GM12878 (cell line): Measurements from ENCODE around the gene SLC1A5. TPM values are rescaled to one million over a fixed set of nuclear protein-coding genes. Genes with fewer than 3 reads are reported as not detected.

Experiments used
- ATF7 ChIP-seq: fragments of 450-650 bp; IDR thresholded peaks from 2 replicates; pipeline ENCODE4 v1.6.1; 2016; ENCODE audit warnings: low read depth, mild to moderate bottlenecking
- BACH1 ChIP-seq: fragments of 450-650 bp; IDR thresholded peaks from 2 replicates; pipeline ENCODE4 v1.6.1; 2017; ENCODE audit warnings: mild to moderate bottlenecking, borderline replicate concordance
- CHD1 ChIP-seq: IDR thresholded peaks from 2 replicates; pipeline ENCODE4 v1.6.1; 2012; ENCODE audit warnings: low read depth, low read length, improper control_type of control experiment
- CHD2 ChIP-seq: IDR thresholded peaks from 2 replicates; pipeline ENCODE4 v1.6.1; 2011; ENCODE audit warnings: low read depth, low read length, improper control_type of control experiment, borderline replicate concordance
- CHD4 ChIP-seq: fragments of 200-600 bp; sonication (generic); IDR thresholded peaks from 2 replicates; pipeline ENCODE4 v1.6.1; 2016; ENCODE audit warnings: mild to moderate bottlenecking
- ELK1 ChIP-seq: IDR thresholded peaks from 2 replicates; pipeline ENCODE4 v1.6.1; 2012; ENCODE audit warnings: low read depth, low read length, improper control_type of control experiment
- FOXM1 ChIP-seq: IDR thresholded peaks from 2 replicates; pipeline ENCODE4 v1.6.1; 2012; ENCODE audit warnings: low read depth, mild to moderate bottlenecking, inconsistent platforms, low read length, moderate library complexity
- IRF3 ChIP-seq: fragments of 450-650 bp; IDR thresholded peaks from 2 replicates; pipeline ENCODE4 v1.6.1; 2014; ENCODE audit warnings: mild to moderate bottlenecking
- PBX3 ChIP-seq: IDR thresholded peaks from 2 replicates; pipeline ENCODE4 v1.6.1; 2011; ENCODE audit warnings: mild to moderate bottlenecking, low read depth, low read length, moderate library complexity; ENCODE audit not compliant: insufficient replicate concordance
- POLR2A ChIP-seq: IDR thresholded peaks from 2 replicates; pipeline ENCODE4 v1.6.1; 2011; ENCODE audit warnings: low read depth, mild to moderate bottlenecking, low read length
- POU2F2 ChIP-seq: IDR thresholded peaks from 3 replicates; pipeline ENCODE4 v1.6.1; 2011; ENCODE audit warnings: low read depth, mild to moderate bottlenecking, low read length, borderline replicate concordance
- RCOR1 ChIP-seq: conservative IDR thresholded peaks from 2 replicates; pipeline ENCODE4 v1.6.1; 2012; ENCODE audit warnings: low read depth, low read length, improper control_type of control experiment
- SMARCA5 ChIP-seq: fragments of 450-650 bp; IDR thresholded peaks from 2 replicates; pipeline ENCODE4 v1.6.1; 2017; ENCODE audit warnings: mild to moderate bottlenecking
- SPI1 ChIP-seq: IDR thresholded peaks from 2 replicates; pipeline ENCODE4 v1.6.1; 2011; ENCODE audit warnings: low read depth, mild to moderate bottlenecking, low read length, moderate library complexity, borderline replicate concordance; ENCODE audit not compliant: insufficient read depth
- TARDBP ChIP-seq: IDR thresholded peaks from 2 replicates; pipeline ENCODE4 v1.6.1; 2016; ENCODE audit warnings: borderline replicate concordance
- USF1 ChIP-seq: IDR thresholded peaks from 2 replicates; pipeline ENCODE4 v1.6.1; 2011; ENCODE audit warnings: borderline replicate concordance, low read depth, mild to moderate bottlenecking, moderate library complexity, mixed read lengths, low read length; ENCODE audit not compliant: insufficient read depth; ENCODE audit errors: extremely low read length
- WRNIP1 ChIP-seq: IDR thresholded peaks from 2 replicates; pipeline ENCODE4 v1.6.1; 2011; ENCODE audit warnings: low read depth, low read length, improper control_type of control experiment, borderline replicate concordance
- ZBTB40 ChIP-seq: fragments of 450-650 bp; IDR thresholded peaks from 2 replicates; pipeline ENCODE4 v1.6.1; 2016; ENCODE audit warnings: mild to moderate bottlenecking, moderate library complexity, borderline replicate concordance
- ZNF217 ChIP-seq: fragments of 450-650 bp; IDR thresholded peaks from 2 replicates; pipeline ENCODE4 v1.6.1; 2017; ENCODE audit warnings: antibody characterized with exemption, mild to moderate bottlenecking
- polyA plus RNA-seq, 11 experiments: library from polyadenylated mRNA; depleted of rRNA in 4 of 11; unstranded in 6 of 11; stranded (reverse) in 5 of 11; fragments of >200 nt; fragmentation: Nextera tagmentation in 4 of 11; fragmentation: Illumina TruSeq in 1 of 11; extraction: Ambion mirVana in 4 of 11; extraction: Trizol in 1 of 11; gene quantifications; 1 replicate in 1 of 11; 2 replicates in 10 of 11; pipeline versions ENCODE4 v1.2.1 to v1.2.3, GENCODE V29; 2011 to 2016; ENCODE audit warnings: inconsistent platforms in 2 of 11, missing spikeins in 2 of 11, low read depth in 1 of 11
- total RNA-seq, 4 experiments: library from RNA; depleted of rRNA in 3 of 4; stranded (reverse); fragments of >200 nt in 3 of 4; fragmentation: Illumina TruSeq in 1 of 4; extraction: Trizol in 1 of 4; gene quantifications; 2 replicates each; pipeline versions ENCODE4 v1.2.1 to v1.2.3, GENCODE V29; 2013 to 2021
- TF ChIP-seq, protein P1 (sequence below): IDR thresholded peaks from 2 replicates; pipeline ENCODE4 v1.6.1; 2011; ENCODE audit warnings: borderline replicate concordance, low read depth, mild to moderate bottlenecking, moderate library complexity, low read length; ENCODE audit not compliant: insufficient read depth, poor library complexity, severe bottlenecking

The SLC1A5 gene
- total and polyA plus RNA-seq, 10 of the 15 experiments (the other 5 are each of a cell fraction or from before 2014, with no cell fraction given): 9.1 to 129 (median 60.9) TPM

GRCh38 chr19:46746281-46747057 is 41.9 kb downstream of the SLC1A5 start, which contains the start of gene STRN4 (continued):
- TF ChIP-seq BACH1 (0 out of 2 replicates have a peak, but pooled peaks have one; percentile 66), RCOR1 (no peak), POU2F2 (no peak), ZNF217 (0 out of 2 replicates have a peak, but pooled peaks have one; percentile 53), CHD2 (no peak), SMARCA5 (peak; percentile 65), IRF3 (no peak), WRNIP1 (no peak), CHD1 (no peak), ELK1 (no peak), CHD4 (no peak), ZBTB40 (no peak), SPI1 (no peak), TARDBP (no peak; the same call in 1 of the 2 replicates), USF1 (no peak), ATF7 (no peak), FOXM1 (no peak), POLR2A (peak; percentile 66), PBX3 (no peak)
- TF ChIP-seq, protein P1, sequence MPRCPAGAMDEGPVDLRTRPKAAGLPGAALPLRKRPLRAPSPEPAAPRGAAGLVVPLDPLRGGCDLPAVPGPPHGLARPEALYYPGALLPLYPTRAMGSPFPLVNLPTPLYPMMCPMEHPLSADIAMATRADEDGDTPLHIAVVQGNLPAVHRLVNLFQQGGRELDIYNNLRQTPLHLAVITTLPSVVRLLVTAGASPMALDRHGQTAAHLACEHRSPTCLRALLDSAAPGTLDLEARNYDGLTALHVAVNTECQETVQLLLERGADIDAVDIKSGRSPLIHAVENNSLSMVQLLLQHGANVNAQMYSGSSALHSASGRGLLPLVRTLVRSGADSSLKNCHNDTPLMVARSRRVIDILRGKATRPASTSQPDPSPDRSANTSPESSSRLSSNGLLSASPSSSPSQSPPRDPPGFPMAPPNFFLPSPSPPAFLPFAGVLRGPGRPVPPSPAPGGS: no peak
